OCI-M2 (cell line): ENCODE data around the gene CBR4.
"Not testable (repeated sequence)": the region's sequence is repeated elsewhere in the genome, so short reads cannot be mapped to it uniquely, and the experiment has no call there.

Experiments used
- DNase-seq: peaks from one replicate; lab custom pipeline; 2025; ENCODE audit not compliant: unreplicated experiment; lab: John Stamatoyannopoulos, UW

Gene CBR4

GRCh38 chr4:169035871-169036620, 26.0 kb upstream of the CBR4 start:
- not testable (repeated sequence) for DNase-seq

DNA sequence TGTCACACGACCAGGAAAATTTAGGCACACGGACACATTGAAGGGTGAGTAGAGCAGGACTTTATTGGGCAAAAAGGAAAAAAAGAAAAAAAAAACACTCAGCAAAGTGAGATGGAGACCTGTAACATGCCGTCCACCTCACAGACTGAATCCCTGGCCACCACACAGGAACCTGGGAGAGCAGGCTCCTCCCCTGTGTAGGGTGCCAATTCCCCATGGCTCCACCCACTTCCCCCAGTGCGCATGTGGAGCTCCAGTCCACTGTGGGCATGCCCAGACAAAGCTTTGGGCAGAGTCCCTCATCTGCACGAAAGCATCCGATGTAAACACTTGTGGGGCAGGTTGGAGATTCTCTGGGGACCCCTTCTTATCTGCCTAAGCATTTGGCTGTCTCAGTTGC, 23.6 kb upstream of the CBR4 start:
- no peak for DNase-seq

- no peak for DNase-seq
Observed at GRCh38 chr4:169032883-169033645, 23.0 kb upstream of the CBR4 start.

DNA sequence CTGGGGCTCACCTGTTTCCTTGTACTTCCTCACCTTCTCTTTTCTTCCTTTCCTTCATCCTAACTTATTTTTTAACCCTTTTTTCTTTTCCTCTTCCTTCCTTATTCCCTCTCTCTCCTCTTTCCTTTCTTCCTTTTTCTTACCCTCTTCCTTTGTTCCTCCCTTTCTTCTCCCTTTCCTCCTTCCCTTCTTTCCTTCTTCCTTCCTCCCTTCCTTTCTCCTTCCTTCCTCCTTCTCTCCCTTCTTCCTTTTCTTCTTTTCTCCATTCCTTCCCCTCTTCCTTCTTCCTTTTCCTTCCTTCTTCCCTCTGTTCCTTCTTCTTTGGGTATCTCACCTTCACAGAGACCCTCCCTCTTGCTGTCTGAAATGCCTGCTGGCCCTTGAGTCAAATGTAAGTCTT, 22.1 kb upstream of the CBR4 start:
- DNase-seq: no peak

DNA sequence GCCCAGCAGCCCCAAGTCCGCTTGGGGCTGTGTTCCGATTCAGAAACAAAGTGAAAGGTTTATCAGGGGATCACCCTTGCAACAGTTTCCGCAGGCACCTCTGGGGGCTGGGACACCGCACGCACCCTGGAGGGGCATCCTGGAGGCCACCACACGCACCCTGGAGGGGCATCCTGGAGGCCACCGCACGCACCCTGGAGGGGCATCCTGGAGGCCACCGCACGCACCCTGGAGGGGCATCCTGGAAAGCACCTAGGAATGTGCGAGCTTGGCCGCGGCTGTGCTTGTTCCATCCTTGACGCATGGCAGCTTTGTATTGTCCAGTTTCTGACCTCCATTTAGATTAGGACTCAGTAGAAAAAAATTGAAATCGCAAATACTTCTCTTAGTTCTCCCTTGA, 21.3 kb upstream of the CBR4 start:
- DNase-seq: no peak

- DNase-seq: no peak
Observed at GRCh38 chr4:169030562-169030982, 20.5 kb upstream of the CBR4 start.

DNA sequence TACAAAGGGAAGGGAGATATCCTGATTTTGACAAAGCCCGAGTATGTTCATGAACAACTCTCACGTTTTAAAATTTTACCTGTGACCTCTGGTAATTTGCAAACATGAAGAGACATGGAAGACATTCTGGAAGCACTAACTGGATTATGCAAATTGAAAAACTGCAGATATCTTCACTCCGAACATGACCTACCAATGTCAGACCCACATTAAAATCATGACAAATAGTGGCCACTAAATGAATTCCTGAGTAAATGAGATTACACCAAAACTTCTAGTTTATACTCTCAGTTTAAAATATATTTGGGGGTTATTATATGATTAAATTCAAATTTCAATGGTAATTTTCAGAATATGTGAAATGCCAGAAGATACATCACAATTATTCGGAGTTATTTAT, 19.9 kb upstream of the CBR4 start:
- DNase-seq: no peak

DNA sequence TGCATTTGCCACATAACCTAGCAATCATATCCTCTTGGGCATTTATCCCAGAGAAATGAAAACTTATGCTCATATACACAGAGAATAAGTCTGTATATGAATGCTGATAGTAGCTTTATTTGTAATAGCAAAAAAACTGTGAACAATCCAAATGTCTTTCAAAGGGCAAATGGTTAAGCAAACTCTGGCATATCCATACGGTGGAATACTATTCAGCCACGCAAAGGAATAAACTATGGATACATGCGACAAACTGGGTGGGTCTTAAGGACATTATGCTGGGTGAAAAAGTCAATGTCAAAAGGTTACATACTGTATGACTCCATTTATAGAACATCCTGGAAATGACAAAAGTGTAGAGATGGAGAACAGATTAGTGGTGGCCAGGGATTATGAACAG, 17.6 kb upstream of the CBR4 start:
- DNase-seq: no peak

DNA sequence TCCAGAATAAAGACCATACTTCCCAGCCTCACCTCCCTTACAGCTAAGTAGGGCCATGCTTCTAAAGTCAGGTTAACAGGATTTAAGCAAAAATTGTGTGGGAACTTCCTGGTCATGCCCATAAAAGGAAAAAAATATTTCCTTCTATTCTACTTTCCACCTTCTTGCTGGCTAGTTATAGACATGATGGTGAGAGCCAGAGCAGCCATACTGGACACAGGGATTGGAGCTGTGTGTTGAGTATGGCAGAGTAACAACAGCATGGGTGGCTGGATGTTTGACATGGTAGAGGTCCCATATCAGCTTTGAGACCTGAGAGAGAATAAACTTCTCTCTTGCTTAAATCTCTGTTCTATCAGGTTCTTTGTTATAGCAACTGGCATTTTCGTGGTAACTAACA, 15.1 kb upstream of the CBR4 start:
- DNase-seq: no peak

DNA sequence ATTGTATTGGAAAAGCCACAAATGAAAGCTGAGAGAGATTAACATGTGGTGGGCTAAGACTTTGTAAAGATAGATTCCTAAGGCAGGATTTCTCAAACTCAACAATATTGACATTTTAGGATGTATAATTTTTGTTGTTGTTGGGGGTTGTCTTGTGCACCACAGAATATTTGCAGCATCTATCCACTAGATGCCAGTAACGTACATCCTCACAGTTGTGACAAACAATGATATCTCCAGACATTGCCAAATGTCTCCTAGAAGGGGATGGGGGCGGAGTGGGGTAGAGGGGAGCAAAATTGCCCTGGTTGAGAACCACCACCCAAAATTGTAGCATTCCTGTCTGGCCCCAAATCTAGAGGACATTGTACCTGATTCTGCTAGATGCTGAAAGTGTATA, 14.7 kb upstream of the CBR4 start:
- DNase-seq: no peak

- DNase-seq: no peak
Observed at GRCh38 chr4:169018406-169018805, 8.4 kb upstream of the CBR4 start.

GRCh38 chr4:169017971-169018370, 7.9 kb upstream of the CBR4 start:
- DNase-seq: no peak

DNA sequence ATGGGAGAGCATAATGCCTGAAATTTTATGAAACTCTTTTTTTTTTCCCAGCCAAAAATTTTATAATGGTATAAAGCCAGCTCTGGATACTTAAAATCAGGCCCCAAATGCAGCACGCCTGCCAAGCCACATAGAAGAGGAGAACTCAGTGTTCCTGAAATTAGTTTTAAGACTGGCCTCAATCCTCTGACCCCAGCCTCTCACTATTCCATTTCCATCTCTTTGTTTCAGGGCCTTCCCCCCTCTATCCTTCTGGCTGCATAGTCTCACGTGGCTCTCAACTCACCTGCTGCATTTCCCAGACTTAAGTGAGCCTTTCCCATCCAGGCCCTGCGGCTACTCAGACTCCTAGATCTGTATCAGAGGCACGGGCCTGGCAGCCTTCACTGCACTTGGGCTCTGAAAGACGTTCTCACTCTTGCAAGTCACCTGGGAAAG, 5.2 kb upstream of the CBR4 start:
- DNase-seq: no peak

- DNase-seq: no peak
Observed at GRCh38 chr4:169014586-169014985, 4.5 kb upstream of the CBR4 start.

GRCh38 chr4:169013396-169013795, 3.3 kb upstream of the CBR4 start:
- DNase-seq: no peak

GRCh38 chr4:169012049-169012448, 2.0 kb upstream of the CBR4 start:
- DNase-seq: no peak

DNA sequence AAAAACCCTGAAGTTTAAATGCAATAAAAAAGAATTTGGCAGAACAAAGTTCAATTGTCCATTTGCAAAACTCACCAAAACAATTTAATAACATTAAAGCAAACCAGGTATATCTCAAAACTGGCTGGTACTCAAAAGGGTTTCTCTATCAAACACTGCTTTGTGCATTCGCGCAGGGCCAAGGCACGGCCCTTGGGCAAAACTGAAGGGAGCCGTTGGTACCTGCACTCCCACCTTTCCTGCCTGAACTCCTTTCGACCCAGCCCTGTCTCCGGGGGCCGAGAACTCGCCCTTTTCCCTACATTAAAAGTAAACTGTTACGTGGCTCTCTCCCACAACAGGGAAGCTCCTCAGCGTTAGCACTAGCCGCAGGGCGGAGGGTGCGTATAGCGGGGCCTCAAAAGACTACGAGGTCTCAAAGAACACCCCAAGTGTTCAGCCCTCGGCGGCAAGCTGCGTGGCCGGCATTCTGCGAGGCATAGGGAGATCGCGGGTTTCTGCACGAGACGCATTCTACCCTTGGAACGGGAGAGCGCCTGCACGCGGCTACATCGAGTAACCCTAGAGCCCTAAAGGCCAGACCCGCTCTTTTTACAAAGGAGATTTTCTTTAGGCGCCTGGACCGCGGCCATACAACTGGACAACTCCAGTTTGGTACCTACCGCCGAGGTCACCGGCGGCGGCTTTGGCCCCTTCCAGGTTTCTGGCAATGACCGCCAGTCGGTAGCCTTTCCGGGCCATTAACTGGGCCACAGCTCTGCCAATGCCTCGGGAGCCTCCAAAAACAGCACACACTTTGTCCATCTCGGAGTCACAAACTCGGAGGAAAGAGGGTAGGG, 550 bp downstream of the CBR4 start:
- no peak for DNase-seq

DNA sequence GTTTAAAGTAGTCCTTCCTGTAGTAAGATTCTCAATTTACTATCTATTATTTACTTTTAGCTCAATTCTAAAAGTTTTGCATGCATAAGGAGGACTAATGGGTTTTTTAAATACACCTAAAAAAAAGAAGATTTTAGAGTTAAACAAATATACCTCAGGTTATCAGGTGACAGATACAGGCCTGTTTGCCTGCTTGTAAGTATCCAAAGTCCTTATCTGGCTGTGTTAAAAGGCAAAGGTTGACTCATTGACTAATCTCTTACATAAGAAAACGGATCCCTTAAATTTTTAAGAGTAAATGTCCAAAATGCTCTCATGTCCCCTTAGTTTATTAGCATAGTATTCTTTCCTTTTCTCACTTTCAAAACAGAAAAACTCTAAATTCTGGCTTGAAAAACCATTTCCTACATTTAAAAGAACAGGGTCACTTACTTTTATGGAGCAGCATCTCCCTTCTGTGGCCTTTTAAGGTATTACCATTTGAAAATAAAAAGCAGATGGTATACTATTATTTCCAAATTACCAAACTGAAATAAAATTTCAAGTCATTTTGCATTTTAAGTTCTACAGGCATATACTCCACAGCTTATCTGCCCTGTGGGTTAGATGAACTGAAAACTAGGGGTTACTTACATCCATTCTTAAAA, 4.5 kb downstream of the CBR4 start:
- no peak for DNase-seq

- DNase-seq: no peak
Observed at GRCh38 chr4:169000315-169000714, 9.7 kb downstream of the CBR4 start.

GRCh38 chr4:168999809-169000208, 10.2 kb downstream of the CBR4 start:
- no peak for DNase-seq

DNA sequence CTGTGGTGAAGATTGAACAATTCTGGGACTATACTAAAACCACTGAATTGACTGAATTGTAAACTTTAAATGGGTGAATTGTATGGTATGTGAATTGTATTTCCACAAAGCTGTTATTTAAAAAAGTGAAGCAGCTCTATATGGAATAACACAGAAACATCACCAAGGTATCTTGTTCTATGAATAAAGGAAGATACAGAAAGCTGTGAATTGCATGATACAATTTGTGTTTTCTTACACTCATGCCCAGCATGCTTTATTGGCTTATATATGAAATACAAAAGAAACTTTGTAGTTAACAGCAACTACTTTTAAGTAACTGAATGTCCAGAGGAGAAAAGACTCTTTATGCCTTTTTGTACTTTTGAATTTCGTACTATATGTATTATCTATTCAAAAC, 11.5 kb downstream of the CBR4 start:
- no peak for DNase-seq
